ENCODE measurements around the gene ARF5. TPM values are rescaled to one million over a fixed set of nuclear protein-coding genes. Genes with fewer than 3 reads are reported as not detected.

The ARF5 gene
- total and polyA plus RNA-seq, 10 donors, result 79.5 to 197 (median 117) TPM

- no peak for DNase-seq
- TF ChIP-seq POLR2AphosphoS5 (IDR thresholded peaks at IDR 0.05) (no peak), POLR2A (IDR thresholded peaks at IDR 0.05) (no peak)
- TF ChIP-seq, protein P1, sequence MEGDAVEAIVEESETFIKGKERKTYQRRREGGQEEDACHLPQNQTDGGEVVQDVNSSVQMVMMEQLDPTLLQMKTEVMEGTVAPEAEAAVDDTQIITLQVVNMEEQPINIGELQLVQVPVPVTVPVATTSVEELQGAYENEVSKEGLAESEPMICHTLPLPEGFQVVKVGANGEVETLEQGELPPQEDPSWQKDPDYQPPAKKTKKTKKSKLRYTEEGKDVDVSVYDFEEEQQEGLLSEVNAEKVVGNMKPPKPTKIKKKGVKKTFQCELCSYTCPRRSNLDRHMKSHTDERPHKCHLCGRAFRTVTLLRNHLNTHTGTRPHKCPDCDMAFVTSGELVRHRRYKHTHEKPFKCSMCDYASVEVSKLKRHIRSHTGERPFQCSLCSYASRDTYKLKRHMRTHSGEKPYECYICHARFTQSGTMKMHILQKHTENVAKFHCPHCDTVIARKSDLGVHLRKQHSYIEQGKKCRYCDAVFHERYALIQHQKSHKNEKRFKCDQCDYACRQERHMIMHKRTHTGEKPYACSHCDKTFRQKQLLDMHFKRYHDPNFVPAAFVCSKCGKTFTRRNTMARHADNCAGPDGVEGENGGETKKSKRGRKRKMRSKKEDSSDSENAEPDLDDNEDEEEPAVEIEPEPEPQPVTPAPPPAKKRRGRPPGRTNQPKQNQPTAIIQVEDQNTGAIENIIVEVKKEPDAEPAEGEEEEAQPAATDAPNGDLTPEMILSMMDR (IDR thresholded peaks at IDR 0.05 in 8 of 11, conservative IDR thresholded peaks at IDR 0.05 in 3 of 11), result no peak
Measured at GRCh38 chr7:127619681-127620405, 31.6 kb downstream of the ARF5 start.

GRCh38 chr7:127620406-127621233, 32.4 kb downstream of the ARF5 start:
- peaks cover 0 to 74% (median 18%) of the 10 kb centered on the region in 7 donors for H3K27me3 ChIP-seq (replicated peaks in 1 of 7)
- WGBS, 5 donors, result 4 to 7% (median 6%) methylated on average over 24 of the region's 24 CpGs
- no peak overlapping the region for H3K27ac ChIP-seq

More at GRCh38 chr7:127619681-127620405, 31.6 kb downstream of the ARF5 start:
- Histone ChIP-seq H3K4me3 (no peak overlapping the region), H3K27ac (no peak overlapping the region), H3K27me3 (replicated peaks in 1 of 7) (peaks cover 0 to 82% (median 24%) of the 10 kb centered on the region in 7 donors), H3K36me3 (no peaks in the 10 kb centered on the region), H3K4me1 (peaks cover 0 to 16% (median 7%) of the 10 kb centered on the region in 6 donors), H3K9me3 (no peaks in the 10 kb centered on the region)
- intact Hi-C loops (cut with DNase I; ENCODE audit: low total_unique reads), result no loop called here
- WGBS, 5 donors, result 14 to 22% (median 16%) methylated on average over 17 to 27 of the region's 27 CpGs

GRCh38 chr7:127625331-127625730, 37.1 kb downstream of the ARF5 start:
- intact Hi-C loops (cut with DNase I; ENCODE audit: low total_unique reads), result no loop called here
- no peak for TF ChIP-seq POLR2AphosphoS5 (IDR thresholded peaks at IDR 0.05)
- TF ChIP-seq, protein P1 (IDR thresholded peaks at IDR 0.05 in 8 of 11, conservative IDR thresholded peaks at IDR 0.05 in 3 of 11), result no peak
- no peak for TF ChIP-seq POLR2A (IDR thresholded peaks at IDR 0.05)

More at GRCh38 chr7:127620406-127621233, 32.4 kb downstream of the ARF5 start:
- H3K4me3 ChIP-seq, result no peak overlapping the region
- no peak for DNase-seq
- H3K4me1 ChIP-seq, result peaks cover 0 to 16% (median 7%) of the 10 kb centered on the region in 6 donors
- intact Hi-C loops (cut with DNase I; ENCODE audit: low total_unique reads), result no loop called here
- H3K36me3 ChIP-seq, result no peaks in the 10 kb centered on the region
- TF ChIP-seq POLR2A (IDR thresholded peaks at IDR 0.05) (no peak), POLR2AphosphoS5 (IDR thresholded peaks at IDR 0.05) (no peak)
- TF ChIP-seq, protein P1 (IDR thresholded peaks at IDR 0.05 in 8 of 11, conservative IDR thresholded peaks at IDR 0.05 in 3 of 11), result no peak
- no peaks in the 10 kb centered on the region for H3K9me3 ChIP-seq

DNA sequence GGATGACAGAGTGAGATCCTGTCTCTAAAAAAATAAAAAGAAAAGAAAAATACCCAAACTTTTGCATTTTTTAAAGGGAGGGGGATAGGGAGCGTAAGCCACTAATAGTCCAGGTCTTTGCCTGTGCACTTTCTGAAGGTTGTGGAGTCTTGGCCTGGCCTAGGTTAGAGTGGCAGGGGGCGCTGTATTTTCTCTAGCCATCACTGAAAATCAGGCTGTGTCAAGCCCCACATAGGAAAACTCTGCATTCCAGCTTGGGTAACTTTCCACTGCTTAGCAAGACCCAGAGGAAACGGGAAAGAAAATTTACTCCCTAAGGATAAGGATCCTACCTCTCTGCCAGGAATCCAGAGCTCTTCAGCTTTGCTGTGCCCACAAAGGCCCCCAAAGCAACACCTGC, 40.2 kb downstream of the ARF5 start:
- no peak for DNase-seq
- TF ChIP-seq POLR2A (IDR thresholded peaks at IDR 0.05), result no peak
- intact Hi-C loops (cut with DNase I; ENCODE audit: low total_unique reads), result no loop called here
- H3K9me3 ChIP-seq, result no peaks in the 10 kb centered on the region
- 62 to 74% (median 72%) methylated on average over 3 of the region's 3 CpGs for WGBS, 5 donors
- no peak overlapping the region for H3K27ac ChIP-seq
- H3K36me3 ChIP-seq, result no peaks in the 10 kb centered on the region
- H3K4me1 ChIP-seq, result peaks cover 0 to 4% (median 0%) of the 10 kb centered on the region in 6 donors
- H3K4me3 ChIP-seq, result no peak overlapping the region
- H3K27me3 ChIP-seq (replicated peaks in 1 of 7), result peaks cover 0 to 15% (median 0%) of the 10 kb centered on the region in 7 donors

More at GRCh38 chr7:127625331-127625730, 37.1 kb downstream of the ARF5 start:
- no peaks in the 10 kb centered on the region for H3K9me3 ChIP-seq
- no peak overlapping the region for H3K4me3 ChIP-seq
- H3K27ac ChIP-seq, result no peak overlapping the region
- DNase-seq, result no peak
- peaks cover 0 to 14% (median 5%) of the 10 kb centered on the region in 6 donors for H3K4me1 ChIP-seq
- no peaks in the 10 kb centered on the region for H3K36me3 ChIP-seq
- H3K27me3 ChIP-seq (replicated peaks in 1 of 7), result peaks cover 0 to 27% (median 6%) of the 10 kb centered on the region in 7 donors
